A673 (cell line): ENCODE results near the gene GRID1. TPM values are rescaled to one million over a fixed set of nuclear protein-coding genes. Genes with fewer than 3 reads are reported as not detected.

ENCODE experiments used
- BruUV-seq: library from RNA; stranded (reverse); fragments of 400-500 nt; replicated peaks from 2 replicates; lab custom pipeline; 2021; lab: Mats Ljungman, UMichigan
- CTCF ChIA-PET: fragments of 300-600 bp; sonication (Branson Sonifier 250); formaldehyde crosslinking; loops from one replicate; lab custom pipeline; 2022; ENCODE audit warnings: antibody characterized with exemption; lab: Charles Lee
- POLR2A ChIA-PET: fragments of 300-600 bp; sonication (Branson Sonifier 250); formaldehyde crosslinking; loops from one replicate; lab custom pipeline; 2022; ENCODE audit warnings: antibody characterized with exemption; ENCODE audit not compliant: low non-redundant PET; lab: Charles Lee
- DNase-seq: peaks from one replicate; pipeline ENCODE4 v3.0.0-alpha.2; 2015; ENCODE audit warnings: low spot score
- H3K27ac ChIP-seq: fragments of 200-600 bp; sonication (generic); 2 replicates; pipeline ENCODE4 v1.5.1; 2016; ENCODE audit warnings: mixed run types, low read depth, mild to moderate bottlenecking, mixed read lengths, antibody characterized with exemption, low read length; ENCODE audit not compliant: poor library complexity, severe bottlenecking
- H3K27me3 ChIP-seq: fragments of 200-600 bp; sonication (generic); replicated peaks from 2 replicates; pipeline ENCODE4 v1.6.1; 2017; ENCODE audit warnings: mixed run types, low read depth, mild to moderate bottlenecking, mixed read lengths, antibody characterized with exemption, low read length; ENCODE audit not compliant: insufficient read depth, poor library complexity
- H3K36me3 ChIP-seq: fragments of 200-600 bp; sonication (generic); 2 replicates; pipeline ENCODE4 v1.6.1; 2016; ENCODE audit warnings: mixed run types, mild to moderate bottlenecking, mixed read lengths, antibody characterized with exemption, low read length; ENCODE audit not compliant: insufficient read depth, poor library complexity, severe bottlenecking
- H3K4me1 ChIP-seq: fragments of 200-600 bp; sonication (generic); 2 replicates; pipeline ENCODE4 v1.6.1; 2017; ENCODE audit warnings: mixed run types, mild to moderate bottlenecking, mixed read lengths, antibody characterized with exemption, low read length; ENCODE audit not compliant: insufficient read depth, poor library complexity, severe bottlenecking
- H3K4me3 ChIP-seq: fragments of 200-600 bp; sonication (generic); 2 replicates; pipeline ENCODE4 v1.5.1; 2016; ENCODE audit warnings: low read depth, mixed run types, mild to moderate bottlenecking, mixed read lengths, low read length; ENCODE audit not compliant: poor library complexity, severe bottlenecking
- H3K9me3 ChIP-seq: fragments of 200-600 bp; sonication (generic); 2 replicates; pipeline ENCODE4 v1.6.1; 2016; ENCODE audit warnings: mixed run types, low read depth, mild to moderate bottlenecking, mixed read lengths, antibody characterized with exemption, low read length; ENCODE audit not compliant: poor library complexity, severe bottlenecking
- EZH2 ChIP-seq: fragments of 200-600 bp; sonication (generic); IDR thresholded peaks from 2 replicates; pipeline ENCODE4 v1.6.1; 2017; ENCODE audit warnings: borderline replicate concordance, low read depth, mild to moderate bottlenecking, mixed read lengths, antibody characterized with exemption, low read length; ENCODE audit not compliant: poor library complexity, severe bottlenecking
- intact Hi-C: fragments of 100-400 bp; cut with micrococcal nuclease; formaldehyde crosslinking; loops from one replicate; pipeline ENCODE4 v1.10.0; 2022; ENCODE audit not compliant: unreplicated experiment
- total RNA-seq: library from RNA; stranded (reverse); gene quantifications from 2 replicates; pipeline ENCODE4 v1.2.3, GENCODE V29; 2021
- TF ChIP-seq, protein P1 (sequence below): fragments of 300-800, 200-600 bp; sonication (generic); conservative IDR thresholded peaks from 2 replicates; pipeline ENCODE4 v1.5.1; 2017; ENCODE audit warnings: low read depth, mild to moderate bottlenecking, antibody characterized with exemption, low read length, moderate library complexity, mixed read lengths

The GRID1 gene
- total RNA-seq, 1 experiment from 2014 or later, result not detected

DNA sequence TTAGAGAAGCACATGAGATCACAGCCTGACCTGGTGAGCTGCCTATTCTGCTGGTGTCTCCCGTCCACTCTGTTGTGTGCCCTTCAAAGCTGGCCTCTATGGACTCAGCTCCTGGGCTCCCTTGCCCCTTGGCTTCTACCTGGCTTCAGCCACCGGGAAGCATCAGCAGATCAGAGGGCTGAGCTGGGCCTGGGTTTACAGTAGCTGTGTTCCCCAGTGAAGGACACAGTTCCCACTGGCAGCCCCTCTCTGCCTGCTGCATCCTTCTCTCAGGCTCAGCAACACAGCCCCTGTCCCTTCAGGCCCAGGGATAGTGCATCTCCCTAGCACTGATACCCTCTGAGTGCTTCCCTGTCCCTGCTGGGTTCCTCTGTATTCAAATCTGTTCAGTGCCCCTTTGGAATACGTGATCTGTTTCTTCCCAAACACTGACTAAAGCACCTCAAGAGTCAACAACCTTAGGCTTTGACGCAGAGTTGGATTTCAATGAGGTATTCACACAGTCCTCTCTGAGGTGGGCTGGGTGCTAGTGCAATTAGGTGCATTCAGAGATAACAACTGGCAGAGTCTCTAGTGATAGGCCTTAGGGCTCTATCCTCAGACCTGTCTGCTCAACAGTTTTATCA is 109.8 kb downstream of the GRID1 start:
- intact Hi-C loops, result no loop called here
- Histone ChIP-seq H3K9me3 (no peaks in the 10 kb centered on the region), H3K4me3 (no peak overlapping the region), H3K27ac (no peak overlapping the region), H3K4me1 (no peaks in the 10 kb centered on the region), H3K36me3 (no peaks in the 10 kb centered on the region), H3K27me3 (no peaks in the 10 kb centered on the region)
- CTCF ChIA-PET, result no interaction called here
- TF ChIP-seq EZH2, result no peak
- TF ChIP-seq, protein P1, sequence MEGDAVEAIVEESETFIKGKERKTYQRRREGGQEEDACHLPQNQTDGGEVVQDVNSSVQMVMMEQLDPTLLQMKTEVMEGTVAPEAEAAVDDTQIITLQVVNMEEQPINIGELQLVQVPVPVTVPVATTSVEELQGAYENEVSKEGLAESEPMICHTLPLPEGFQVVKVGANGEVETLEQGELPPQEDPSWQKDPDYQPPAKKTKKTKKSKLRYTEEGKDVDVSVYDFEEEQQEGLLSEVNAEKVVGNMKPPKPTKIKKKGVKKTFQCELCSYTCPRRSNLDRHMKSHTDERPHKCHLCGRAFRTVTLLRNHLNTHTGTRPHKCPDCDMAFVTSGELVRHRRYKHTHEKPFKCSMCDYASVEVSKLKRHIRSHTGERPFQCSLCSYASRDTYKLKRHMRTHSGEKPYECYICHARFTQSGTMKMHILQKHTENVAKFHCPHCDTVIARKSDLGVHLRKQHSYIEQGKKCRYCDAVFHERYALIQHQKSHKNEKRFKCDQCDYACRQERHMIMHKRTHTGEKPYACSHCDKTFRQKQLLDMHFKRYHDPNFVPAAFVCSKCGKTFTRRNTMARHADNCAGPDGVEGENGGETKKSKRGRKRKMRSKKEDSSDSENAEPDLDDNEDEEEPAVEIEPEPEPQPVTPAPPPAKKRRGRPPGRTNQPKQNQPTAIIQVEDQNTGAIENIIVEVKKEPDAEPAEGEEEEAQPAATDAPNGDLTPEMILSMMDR, result no peak
- no peak for DNase-seq
- POLR2A ChIA-PET, result no interaction called here
- no TSS peak for BruUV-seq

DNA sequence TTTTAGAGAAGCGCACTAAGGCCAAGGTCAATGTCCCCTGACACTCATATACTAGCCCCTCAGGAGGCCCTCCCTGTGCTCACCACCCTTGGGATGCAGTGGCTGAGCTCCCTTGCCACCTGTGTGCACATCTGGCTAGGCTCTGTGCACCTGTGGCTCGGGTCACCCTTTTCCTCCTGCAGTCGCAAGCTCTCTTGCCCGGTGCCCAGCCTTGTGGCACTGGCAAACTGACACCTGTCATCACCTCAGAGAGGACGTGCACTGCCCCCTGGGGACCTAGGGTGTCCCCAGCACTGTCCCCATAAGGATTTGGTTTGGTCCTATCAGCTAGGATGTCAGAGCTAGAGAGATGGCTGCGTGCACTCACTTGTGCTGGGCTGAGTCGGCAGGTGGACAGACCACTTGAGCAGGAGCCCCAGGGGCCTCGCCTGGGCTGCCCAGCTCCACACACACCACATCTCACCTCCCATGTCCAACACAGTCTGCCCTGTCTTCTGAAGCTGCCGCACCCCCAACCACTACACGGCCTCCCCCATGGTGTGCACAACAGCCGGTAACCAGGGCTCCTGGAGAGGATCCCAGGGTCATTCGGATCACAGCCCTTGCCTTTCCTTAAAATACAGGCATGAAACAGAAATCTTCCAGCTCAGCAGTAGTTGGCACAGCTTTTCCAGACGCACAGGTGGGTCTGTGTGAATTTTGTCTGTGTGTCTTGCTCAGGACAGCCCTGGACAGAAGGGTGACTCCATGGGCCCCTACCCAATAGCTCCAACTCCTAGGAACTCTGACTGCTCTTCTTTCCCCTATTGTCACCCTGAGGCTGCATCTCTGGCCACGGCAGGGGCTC is 111.0 kb downstream of the GRID1 start:
- Histone ChIP-seq H3K27me3 (no peaks in the 10 kb centered on the region), H3K4me1 (no peaks in the 10 kb centered on the region), H3K4me3 (no peak overlapping the region), H3K36me3 (no peaks in the 10 kb centered on the region), H3K9me3 (no peaks in the 10 kb centered on the region), H3K27ac (no peak overlapping the region)
- TF ChIP-seq, protein P1, result no peak
- TF ChIP-seq EZH2, result no peak
- no peak for DNase-seq
- ChIA-PET POLR2A (no interaction called here), CTCF (no interaction called here)
- no TSS peak for BruUV-seq
- intact Hi-C loops, result no loop called here

DNA sequence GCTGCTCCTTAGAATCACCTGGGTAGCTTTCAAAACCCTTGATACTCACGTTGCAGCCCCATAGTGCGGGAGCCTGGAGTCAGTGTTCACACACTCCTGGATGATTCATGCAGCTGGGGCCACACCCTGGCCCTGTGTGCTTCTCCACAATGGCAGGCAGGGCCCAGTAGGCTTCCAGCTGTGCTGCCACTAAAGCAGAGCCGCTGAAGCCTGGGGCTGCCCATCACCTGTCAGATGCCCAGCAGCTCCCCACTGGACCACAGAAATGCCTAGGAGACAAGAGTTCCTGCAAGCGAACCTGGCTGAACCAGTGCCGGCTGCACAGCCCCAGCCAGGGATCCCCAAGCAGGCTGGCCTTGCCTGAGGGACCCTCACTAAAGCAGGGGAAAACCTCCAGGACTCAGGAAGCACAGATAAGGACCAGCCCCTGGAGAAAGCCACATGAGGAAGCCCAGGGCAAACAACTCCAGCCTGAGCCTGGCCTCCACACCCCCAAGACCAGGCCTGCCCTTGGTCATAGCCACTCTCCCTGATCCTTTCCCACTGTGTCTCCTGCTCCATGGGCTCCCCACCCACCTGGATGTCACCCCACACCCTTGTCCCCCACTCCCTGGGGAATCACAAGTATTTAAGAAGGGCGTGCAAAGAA is 111.9 kb downstream of the GRID1 start:
- no TSS peak for BruUV-seq
- TF ChIP-seq EZH2, result no peak
- TF ChIP-seq, protein P1, result no peak
- no peak for DNase-seq
- Histone ChIP-seq H3K27ac (no peak overlapping the region), H3K27me3 (no peaks in the 10 kb centered on the region), H3K4me1 (no peaks in the 10 kb centered on the region), H3K4me3 (no peak overlapping the region), H3K36me3 (no peaks in the 10 kb centered on the region), H3K9me3 (no peaks in the 10 kb centered on the region)
- ChIA-PET POLR2A (no interaction called here), CTCF (no interaction called here)
- intact Hi-C loops, result no loop called here
